HG03575 (cell line): ENCODE data around the gene RGS6.

Experiments
- ATAC-seq: cut with Tn5 transposase; IDR thresholded peaks from one replicate; pipeline ENCODE4 v1.9.1; 2021; ENCODE audit not compliant: unreplicated experiment, insufficient number of reproducible peaks, low FRiP score; ENCODE audit errors: extremely low read depth

Gene RGS6

GRCh38 chr14:72595152-72595862 lies 663.1 kb downstream of the RGS6 start:
- no peak for ATAC-seq

- ATAC-seq, result no peak
Measured at GRCh38 chr14:72597252-72598233, 665.3 kb downstream of the RGS6 start.

- ATAC-seq, result no peak
Measured at GRCh38 chr14:72598306-72598705, 666.1 kb downstream of the RGS6 start.

- no peak for ATAC-seq
Measured at GRCh38 chr14:72599579-72600470, 667.6 kb downstream of the RGS6 start.

- no peak for ATAC-seq
Measured at GRCh38 chr14:72600551-72601330, 668.5 kb downstream of the RGS6 start.

GRCh38 chr14:72603639-72604038 lies 671.4 kb downstream of the RGS6 start:
- no peak for ATAC-seq

- no peak for ATAC-seq
Measured at GRCh38 chr14:72604133-72604532, 671.9 kb downstream of the RGS6 start.

- ATAC-seq, result no peak
Measured at GRCh38 chr14:72605096-72605920, 673.1 kb downstream of the RGS6 start.

GRCh38 chr14:72605921-72606220 lies 673.6 kb downstream of the RGS6 start:
- no peak for ATAC-seq

GRCh38 chr14:72606879-72607278 lies 674.6 kb downstream of the RGS6 start:
- ATAC-seq, result no peak

GRCh38 chr14:72607386-72608130 lies 675.3 kb downstream of the RGS6 start:
- no peak for ATAC-seq

GRCh38 chr14:72608391-72609204 lies 676.4 kb downstream of the RGS6 start:
- no peak for ATAC-seq

GRCh38 chr14:72609205-72609916 lies 677.1 kb downstream of the RGS6 start:
- no peak for ATAC-seq

GRCh38 chr14:72610096-72610830 lies 678.0 kb downstream of the RGS6 start:
- no peak for ATAC-seq

GRCh38 chr14:72610831-72611200 lies 678.6 kb downstream of the RGS6 start:
- ATAC-seq, result no peak
